WTC11 (cell line): ENCODE results near the gene GABRG2.

Experiments used
- ATF3 ChIP-seq: sonication (generic); formaldehyde crosslinking; conservative IDR thresholded peaks from 2 replicates; pipeline ENCODE4 v1.8.1; 2022; ENCODE audit warnings: mild to moderate bottlenecking, missing genetic modification reagents
- IRF2 ChIP-seq: sonication (generic); formaldehyde crosslinking; IDR thresholded peaks from 2 replicates; pipeline ENCODE4 v1.8.0; 2022; ENCODE audit warnings: low read depth, missing genetic modification reagents, borderline replicate concordance
- JUN ChIP-seq: sonication (generic); formaldehyde crosslinking; IDR thresholded peaks from 2 replicates; pipeline ENCODE4 v1.8.0; 2023; ENCODE audit warnings: mild to moderate bottlenecking, missing genetic modification reagents
- MLX ChIP-seq: sonication (generic); formaldehyde crosslinking; IDR thresholded peaks from 2 replicates; pipeline ENCODE4 v1.8.1; 2023; ENCODE audit warnings: mild to moderate bottlenecking, missing genetic modification reagents, moderate library complexity
- NR2C2 ChIP-seq: sonication (generic); formaldehyde crosslinking; IDR thresholded peaks from 2 replicates; pipeline ENCODE4 v1.8.0; 2022; ENCODE audit warnings: mild to moderate bottlenecking, missing genetic modification reagents
- NR3C1 ChIP-seq: sonication (generic); formaldehyde crosslinking; conservative IDR thresholded peaks from 2 replicates; pipeline ENCODE4 v1.8.1; 2023; ENCODE audit warnings: low read depth, mild to moderate bottlenecking, missing genetic modification reagents
- SMAD3 ChIP-seq: sonication (generic); formaldehyde crosslinking; IDR thresholded peaks from 2 replicates; pipeline ENCODE4 v1.8.0; 2022; ENCODE audit warnings: missing genetic modification reagents, mild to moderate bottlenecking, borderline replicate concordance
- USF2 ChIP-seq: sonication (generic); formaldehyde crosslinking; IDR thresholded peaks from 2 replicates; pipeline ENCODE4 v1.8.1; 2023; ENCODE audit warnings: mild to moderate bottlenecking, missing genetic modification reagents, moderate library complexity
- ZNF138 ChIP-seq: sonication (generic); formaldehyde crosslinking; conservative IDR thresholded peaks from 2 replicates; pipeline ENCODE4 v1.8.1; 2022; ENCODE audit warnings: mild to moderate bottlenecking, moderate library complexity, missing genetic modification reagents
- TF ChIP-seq, protein P1 (sequence below): fragments of 200-600 bp; IDR thresholded peaks from 2 replicates; pipeline ENCODE4 v1.8.0; 2022; ENCODE audit warnings: antibody characterized with exemption
- TF ChIP-seq, protein P2 (sequence below): sonication (generic); formaldehyde crosslinking; IDR thresholded peaks from 2 replicates; pipeline ENCODE4 v1.8.0; 2023; ENCODE audit warnings: missing genetic modification reagents

GRCh38 chr5:162189719-162190118 is 122.1 kb downstream of the GABRG2 start:
- TF ChIP-seq ATF3 (CRISPR knock-in tag) = no peak
- TF ChIP-seq, protein P1, sequence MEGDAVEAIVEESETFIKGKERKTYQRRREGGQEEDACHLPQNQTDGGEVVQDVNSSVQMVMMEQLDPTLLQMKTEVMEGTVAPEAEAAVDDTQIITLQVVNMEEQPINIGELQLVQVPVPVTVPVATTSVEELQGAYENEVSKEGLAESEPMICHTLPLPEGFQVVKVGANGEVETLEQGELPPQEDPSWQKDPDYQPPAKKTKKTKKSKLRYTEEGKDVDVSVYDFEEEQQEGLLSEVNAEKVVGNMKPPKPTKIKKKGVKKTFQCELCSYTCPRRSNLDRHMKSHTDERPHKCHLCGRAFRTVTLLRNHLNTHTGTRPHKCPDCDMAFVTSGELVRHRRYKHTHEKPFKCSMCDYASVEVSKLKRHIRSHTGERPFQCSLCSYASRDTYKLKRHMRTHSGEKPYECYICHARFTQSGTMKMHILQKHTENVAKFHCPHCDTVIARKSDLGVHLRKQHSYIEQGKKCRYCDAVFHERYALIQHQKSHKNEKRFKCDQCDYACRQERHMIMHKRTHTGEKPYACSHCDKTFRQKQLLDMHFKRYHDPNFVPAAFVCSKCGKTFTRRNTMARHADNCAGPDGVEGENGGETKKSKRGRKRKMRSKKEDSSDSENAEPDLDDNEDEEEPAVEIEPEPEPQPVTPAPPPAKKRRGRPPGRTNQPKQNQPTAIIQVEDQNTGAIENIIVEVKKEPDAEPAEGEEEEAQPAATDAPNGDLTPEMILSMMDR = no peak
- TF ChIP-seq ZNF138 (CRISPR knock-in tag) = no peak
- TF ChIP-seq, protein P2, sequence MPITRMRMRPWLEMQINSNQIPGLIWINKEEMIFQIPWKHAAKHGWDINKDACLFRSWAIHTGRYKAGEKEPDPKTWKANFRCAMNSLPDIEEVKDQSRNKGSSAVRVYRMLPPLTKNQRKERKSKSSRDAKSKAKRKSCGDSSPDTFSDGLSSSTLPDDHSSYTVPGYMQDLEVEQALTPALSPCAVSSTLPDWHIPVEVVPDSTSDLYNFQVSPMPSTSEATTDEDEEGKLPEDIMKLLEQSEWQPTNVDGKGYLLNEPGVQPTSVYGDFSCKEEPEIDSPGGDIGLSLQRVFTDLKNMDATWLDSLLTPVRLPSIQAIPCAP (CRISPR knock-in tag) = no peak
- no peak for TF ChIP-seq JUN
- no peak for TF ChIP-seq IRF2 (CRISPR knock-in tag)
- TF ChIP-seq NR3C1 (CRISPR knock-in tag) = no peak
- TF ChIP-seq NR2C2 (CRISPR knock-in tag) = no peak
- TF ChIP-seq SMAD3 (CRISPR knock-in tag) = no peak
- TF ChIP-seq MLX (CRISPR knock-in tag) = no peak
- no peak for TF ChIP-seq USF2 (CRISPR knock-in tag)
